Adrenal gland (tissue), 5 donors: ENCODE measurements around the gene NUAK1.

Experiments used
- POLR2A ChIP-seq, 2 donors: fragments of 450-650 bp; IDR thresholded peaks; one replicate each; pipeline ENCODE4 v1.6.1; 2017; ENCODE audit warnings: antibody characterized with exemption in 2 of 2, mild to moderate bottlenecking in 2 of 2, moderate library complexity in 1 of 2
- TF ChIP-seq, protein P1 (sequence below), 6 experiments: fragments of 450-650 bp in 4 of 6; fragments of 200-600 bp in 2 of 6; sonication (generic) in 1 of 6; IDR thresholded peaks; 1 replicate in 5 of 6; 2 replicates in 1 of 6; pipeline versions ENCODE4 v1.5.1 to v1.8.0; 2016 to 2021; ENCODE audit warnings: antibody characterized with exemption in 6 of 6, mild to moderate bottlenecking in 2 of 6, moderate library complexity in 1 of 6
- donor health status: DM: no; HTN: no; CAD: no.

DNA sequence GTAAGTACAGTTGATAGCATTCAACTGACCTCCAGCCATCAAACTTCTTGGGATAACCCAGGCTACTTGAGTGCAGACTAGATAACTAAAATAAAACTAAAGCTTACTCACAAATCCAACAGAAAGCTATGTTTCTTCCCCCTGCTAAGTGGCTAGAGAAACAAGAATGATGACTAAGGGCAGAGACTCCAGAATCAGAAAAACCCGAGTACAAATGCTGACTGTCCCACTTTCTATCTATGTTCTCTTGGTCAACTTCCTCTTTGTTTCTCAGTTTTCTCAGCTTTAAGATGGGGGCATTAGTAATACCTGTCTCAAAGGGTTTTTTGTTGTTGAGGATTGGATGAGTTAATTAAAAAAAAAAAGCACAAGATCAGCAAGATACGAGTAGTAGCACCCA, 6.1 kb upstream of the NUAK1 start:
- TF ChIP-seq, protein P1, sequence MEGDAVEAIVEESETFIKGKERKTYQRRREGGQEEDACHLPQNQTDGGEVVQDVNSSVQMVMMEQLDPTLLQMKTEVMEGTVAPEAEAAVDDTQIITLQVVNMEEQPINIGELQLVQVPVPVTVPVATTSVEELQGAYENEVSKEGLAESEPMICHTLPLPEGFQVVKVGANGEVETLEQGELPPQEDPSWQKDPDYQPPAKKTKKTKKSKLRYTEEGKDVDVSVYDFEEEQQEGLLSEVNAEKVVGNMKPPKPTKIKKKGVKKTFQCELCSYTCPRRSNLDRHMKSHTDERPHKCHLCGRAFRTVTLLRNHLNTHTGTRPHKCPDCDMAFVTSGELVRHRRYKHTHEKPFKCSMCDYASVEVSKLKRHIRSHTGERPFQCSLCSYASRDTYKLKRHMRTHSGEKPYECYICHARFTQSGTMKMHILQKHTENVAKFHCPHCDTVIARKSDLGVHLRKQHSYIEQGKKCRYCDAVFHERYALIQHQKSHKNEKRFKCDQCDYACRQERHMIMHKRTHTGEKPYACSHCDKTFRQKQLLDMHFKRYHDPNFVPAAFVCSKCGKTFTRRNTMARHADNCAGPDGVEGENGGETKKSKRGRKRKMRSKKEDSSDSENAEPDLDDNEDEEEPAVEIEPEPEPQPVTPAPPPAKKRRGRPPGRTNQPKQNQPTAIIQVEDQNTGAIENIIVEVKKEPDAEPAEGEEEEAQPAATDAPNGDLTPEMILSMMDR (IDR thresholded peaks at IDR 0.05): no peak
- TF ChIP-seq POLR2A (IDR thresholded peaks at IDR 0.05): no peak
